ENCODE measurements around the gene LCT.

The LCT gene

GRCh38 chr2:135782231-135782630, 54.8 kb downstream of the LCT start:
- Histone ChIP-seq H2AFZ (ENCODE audit: low read depth, low read length, severe bottlenecking) (no peak overlapping the region), H3K27me3 (ENCODE audit: low read length) (no peaks in the 10 kb centered on the region), H3K79me2 (ENCODE audit: insufficient read depth, low read length) (no peaks in the 10 kb centered on the region), H3K9me3 (ENCODE audit: insufficient read depth, low read length) (no peaks in the 10 kb centered on the region), H3K9me2 (replicated peaks; ENCODE audit: insufficient read depth, low read length) (no peaks in the 10 kb centered on the region), H3F3A (ENCODE audit: insufficient read depth) (peaks cover 10% of the 10 kb centered on the region), H3K9ac (ENCODE audit: low read length) (no peak overlapping the region), H4K20me1 (ENCODE audit: low read depth, low read length) (no peaks in the 10 kb centered on the region), H3K36me3 (ENCODE audit: low read length) (peaks cover 52% of the 10 kb centered on the region), H3K27ac (ENCODE audit: low read depth, low read length) (peak overlapping the region; percentile 88), H3K4me2 (ENCODE audit: low read depth, low read length, poor library complexity, severe bottlenecking) (peak overlapping the region; percentile 54), H3K4me3 (ENCODE audit: insufficient read depth, low read length, poor library complexity, severe bottlenecking) (no peak overlapping the region)
- no peak for TF ChIP-seq EZH2phosphoT487 (conservative IDR thresholded peaks at IDR 0.05; ENCODE audit: low read length)
- TF ChIP-seq, protein P1, sequence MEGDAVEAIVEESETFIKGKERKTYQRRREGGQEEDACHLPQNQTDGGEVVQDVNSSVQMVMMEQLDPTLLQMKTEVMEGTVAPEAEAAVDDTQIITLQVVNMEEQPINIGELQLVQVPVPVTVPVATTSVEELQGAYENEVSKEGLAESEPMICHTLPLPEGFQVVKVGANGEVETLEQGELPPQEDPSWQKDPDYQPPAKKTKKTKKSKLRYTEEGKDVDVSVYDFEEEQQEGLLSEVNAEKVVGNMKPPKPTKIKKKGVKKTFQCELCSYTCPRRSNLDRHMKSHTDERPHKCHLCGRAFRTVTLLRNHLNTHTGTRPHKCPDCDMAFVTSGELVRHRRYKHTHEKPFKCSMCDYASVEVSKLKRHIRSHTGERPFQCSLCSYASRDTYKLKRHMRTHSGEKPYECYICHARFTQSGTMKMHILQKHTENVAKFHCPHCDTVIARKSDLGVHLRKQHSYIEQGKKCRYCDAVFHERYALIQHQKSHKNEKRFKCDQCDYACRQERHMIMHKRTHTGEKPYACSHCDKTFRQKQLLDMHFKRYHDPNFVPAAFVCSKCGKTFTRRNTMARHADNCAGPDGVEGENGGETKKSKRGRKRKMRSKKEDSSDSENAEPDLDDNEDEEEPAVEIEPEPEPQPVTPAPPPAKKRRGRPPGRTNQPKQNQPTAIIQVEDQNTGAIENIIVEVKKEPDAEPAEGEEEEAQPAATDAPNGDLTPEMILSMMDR (IDR thresholded peaks at IDR 0.05; ENCODE audit: insufficient read depth, low read length, poor library complexity, severe bottlenecking), result no peak

- no peak for TF ChIP-seq EZH2phosphoT487 (conservative IDR thresholded peaks at IDR 0.05; ENCODE audit: low read length)
- TF ChIP-seq, protein P1 (IDR thresholded peaks at IDR 0.05; ENCODE audit: insufficient read depth, low read length, poor library complexity, severe bottlenecking), result no peak
- Histone ChIP-seq H3K4me3 (ENCODE audit: insufficient read depth, low read length, poor library complexity, severe bottlenecking) (no peak overlapping the region), H3K36me3 (ENCODE audit: low read length) (peaks cover 52% of the 10 kb centered on the region), H3K27ac (ENCODE audit: low read depth, low read length) (no peak overlapping the region), H2AFZ (ENCODE audit: low read depth, low read length, severe bottlenecking) (no peak overlapping the region), H3K9me3 (ENCODE audit: insufficient read depth, low read length) (no peaks in the 10 kb centered on the region), H4K20me1 (ENCODE audit: low read depth, low read length) (no peaks in the 10 kb centered on the region), H3F3A (ENCODE audit: insufficient read depth) (peaks cover 3% of the 10 kb centered on the region; the same call in 1 of the 2 replicates), H3K9ac (ENCODE audit: low read length) (no peak overlapping the region), H3K27me3 (ENCODE audit: low read length) (no peaks in the 10 kb centered on the region), H3K4me2 (ENCODE audit: low read depth, low read length, poor library complexity, severe bottlenecking) (no peak overlapping the region), H3K9me2 (replicated peaks; ENCODE audit: insufficient read depth, low read length) (no peaks in the 10 kb centered on the region), H3K79me2 (ENCODE audit: insufficient read depth, low read length) (no peaks in the 10 kb centered on the region)
Measured at GRCh38 chr2:135776367-135776766, 60.6 kb downstream of the LCT start.

- Histone ChIP-seq H3K9me3 (ENCODE audit: insufficient read depth, low read length) (no peaks in the 10 kb centered on the region), H3K4me3 (ENCODE audit: insufficient read depth, low read length, poor library complexity, severe bottlenecking) (no peak overlapping the region), H3K79me2 (ENCODE audit: insufficient read depth, low read length) (no peaks in the 10 kb centered on the region), H3K36me3 (ENCODE audit: low read length) (peaks cover 58% of the 10 kb centered on the region), H2AFZ (ENCODE audit: low read depth, low read length, severe bottlenecking) (no peak overlapping the region), H3F3A (ENCODE audit: insufficient read depth) (peaks cover 3% of the 10 kb centered on the region; the same call in 1 of the 2 replicates), H3K27ac (ENCODE audit: low read depth, low read length) (no peak overlapping the region), H4K20me1 (ENCODE audit: low read depth, low read length) (no peaks in the 10 kb centered on the region), H3K9me2 (replicated peaks; ENCODE audit: insufficient read depth, low read length) (no peaks in the 10 kb centered on the region), H3K27me3 (ENCODE audit: low read length) (no peaks in the 10 kb centered on the region), H3K9ac (ENCODE audit: low read length) (no peak overlapping the region), H3K4me2 (ENCODE audit: low read depth, low read length, poor library complexity, severe bottlenecking) (no peak overlapping the region)
- TF ChIP-seq, protein P1 (IDR thresholded peaks at IDR 0.05; ENCODE audit: insufficient read depth, low read length, poor library complexity, severe bottlenecking), result no peak
- TF ChIP-seq EZH2phosphoT487 (conservative IDR thresholded peaks at IDR 0.05; ENCODE audit: low read length), result no peak
Measured at GRCh38 chr2:135775420-135775819, 61.6 kb downstream of the LCT start.

Data from SU-DHL-6 (cell line).